Neural progenitor cell (in vitro differentiated cells): ENCODE results near the gene CENPP.

ENCODE experiments used
- CTCF ChIP-seq: fragments of 200-600 bp; sonication (generic); IDR thresholded peaks from 2 replicates; pipeline ENCODE4 v1.5.1; 2017; ENCODE audit warnings: antibody characterized with exemption, mild to moderate bottlenecking
- EZH2 ChIP-seq: fragments of 200-600 bp; sonication (generic); IDR thresholded peaks from 2 replicates; pipeline ENCODE4 v1.6.1; 2017; ENCODE audit warnings: antibody characterized with exemption, mild to moderate bottlenecking, moderate library complexity

- TF ChIP-seq EZH2 (no peak), CTCF (no peak)
These were observed 155.4 kb downstream of the CENPP start for GRCh38 chr9:92480986-92481633.
